SU-DHL-6 (cell line): ENCODE measurements around the gene VPS41.

Source experiments
- H2AFZ ChIP-seq: fragments of 200-600 bp; sonication (generic); 2 replicates; pipeline ENCODE4 v1.6.1; 2014; ENCODE audit warnings: low read depth, mild to moderate bottlenecking, moderate library complexity, mixed read lengths, antibody characterized with exemption, low read length; ENCODE audit not compliant: severe bottlenecking
- H3F3A ChIP-seq: fragments of 200-600 bp; shearing (Covaris generic); 2 replicates; pipeline ENCODE4 v1.6.0; 2016; ENCODE audit warnings: antibody characterized with exemption, mild to moderate bottlenecking; ENCODE audit not compliant: insufficient read depth
- H3K27ac ChIP-seq: fragments of 200-600 bp; sonication (generic); 2 replicates; pipeline ENCODE4 v1.5.1; 2016; ENCODE audit warnings: low read depth, mild to moderate bottlenecking, low read length, moderate library complexity, mixed read lengths
- H3K27me3 ChIP-seq: fragments of 200-600 bp; sonication (generic), shearing (Covaris generic); 2 replicates; pipeline ENCODE4 v1.6.0; 2014; ENCODE audit warnings: mild to moderate bottlenecking, low read length
- H3K36me3 ChIP-seq: fragments of 200-600 bp; sonication (generic); 2 replicates; pipeline ENCODE4 v1.6.1; 2014; ENCODE audit warnings: mild to moderate bottlenecking, low read length, mixed read lengths
- H3K4me2 ChIP-seq: fragments of 300-600, 200-600 bp; shearing (Covaris generic), sonication (generic); 2 replicates; pipeline ENCODE4 v1.6.0; 2014; ENCODE audit warnings: low read length, low read depth, mild to moderate bottlenecking; ENCODE audit not compliant: poor library complexity, severe bottlenecking
- H3K4me3 ChIP-seq: fragments of 200-600 bp; sonication (generic); 2 replicates; pipeline ENCODE4 v1.5.1; 2014; ENCODE audit warnings: antibody characterized with exemption, low read length, mild to moderate bottlenecking, mixed read lengths; ENCODE audit not compliant: insufficient read depth, poor library complexity, severe bottlenecking
- H3K79me2 ChIP-seq: fragments of 200-600 bp; sonication (generic); 2 replicates; pipeline ENCODE4 v1.6.1; 2014; ENCODE audit warnings: mild to moderate bottlenecking, low read length, moderate library complexity; ENCODE audit not compliant: insufficient read depth
- H3K9ac ChIP-seq: fragments of 200-600 bp; sonication (generic); 2 replicates; pipeline ENCODE4 v1.7.0; 2014; ENCODE audit warnings: mild to moderate bottlenecking, low read length
- H3K9me2 ChIP-seq: fragments of 200-600 bp; sonication (generic); replicated peaks from 2 replicates; pipeline ENCODE4 v1.6.1; 2014; ENCODE audit warnings: low read length; ENCODE audit not compliant: insufficient read depth
- H3K9me3 ChIP-seq: fragments of 200-600 bp; sonication (generic); 2 replicates; pipeline ENCODE4 v1.6.1; 2014; ENCODE audit warnings: low read length, mixed read lengths; ENCODE audit not compliant: insufficient read depth
- H4K20me1 ChIP-seq: fragments of 200-600 bp; sonication (generic); 2 replicates; pipeline ENCODE4 v1.6.1; 2014; ENCODE audit warnings: low read depth, mild to moderate bottlenecking, antibody characterized with exemption, low read length, moderate library complexity, mixed read lengths
- CTCF ChIP-seq: fragments of 200-600 bp; sonication (generic); IDR thresholded peaks from one replicate; pipeline ENCODE4 v1.5.1; 2017; ENCODE audit warnings: antibody characterized with exemption, mild to moderate bottlenecking, low read length, moderate library complexity; ENCODE audit not compliant: insufficient read depth, poor library complexity, severe bottlenecking
- EZH2phosphoT487 ChIP-seq: fragments of 200-600 bp; sonication (generic), shearing (Covaris generic); conservative IDR thresholded peaks from 2 replicates; pipeline ENCODE4 v1.6.1; 2018; ENCODE audit warnings: mild to moderate bottlenecking, antibody characterized with exemption, low read length, moderate library complexity, mixed read lengths

The VPS41 gene

DNA sequence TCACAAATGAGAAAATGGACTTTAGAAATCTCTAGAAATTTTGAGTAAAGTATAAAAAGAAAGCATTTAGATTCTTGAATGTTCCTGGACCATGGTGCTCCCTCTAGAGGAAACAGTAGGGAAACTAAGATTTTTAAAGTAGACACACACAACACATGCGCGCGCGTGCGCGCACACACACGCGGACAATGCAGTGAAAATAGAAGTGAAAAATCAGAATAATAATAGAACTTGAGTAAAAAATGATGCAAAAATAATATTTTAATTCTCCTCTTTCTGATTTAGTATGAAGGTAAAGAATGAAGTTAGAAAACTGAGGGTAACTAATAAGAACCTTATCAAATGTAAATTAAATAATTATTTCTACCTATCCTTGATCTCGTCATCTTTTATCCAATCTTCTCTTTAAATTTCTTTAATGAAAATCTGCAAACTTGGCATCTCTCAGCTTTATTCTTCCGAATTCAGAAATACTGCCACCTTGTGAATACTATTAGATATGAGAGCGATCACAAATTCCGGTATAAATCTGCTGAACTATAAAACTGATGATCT lies 160.9 kb downstream of the VPS41 start:
- H3F3A ChIP-seq, result no peaks in the 10 kb centered on the region
- no peaks in the 10 kb centered on the region for H3K27me3 ChIP-seq
- H3K4me2 ChIP-seq, result no peak overlapping the region
- H3K9me2 ChIP-seq, result no peaks in the 10 kb centered on the region
- H4K20me1 ChIP-seq, result no peaks in the 10 kb centered on the region
- TF ChIP-seq CTCF (peak; percentile 48), EZH2phosphoT487 (no peak)
- H2AFZ ChIP-seq, result no peak overlapping the region
- H3K9ac ChIP-seq, result no peak overlapping the region
- H3K79me2 ChIP-seq, result no peaks in the 10 kb centered on the region
- H3K9me3 ChIP-seq, result no peaks in the 10 kb centered on the region
- H3K27ac ChIP-seq, result no peak overlapping the region
- H3K4me3 ChIP-seq, result no peak overlapping the region
- peaks cover 7% of the 10 kb centered on the region for H3K36me3 ChIP-seq

- Histone ChIP-seq H3K27me3 (no peaks in the 10 kb centered on the region), H3K9me2 (no peaks in the 10 kb centered on the region), H3K36me3 (peaks cover 18% of the 10 kb centered on the region), H3K79me2 (no peaks in the 10 kb centered on the region), H3K9me3 (no peaks in the 10 kb centered on the region), H3K4me3 (no peak overlapping the region), H3K9ac (no peak overlapping the region), H2AFZ (no peak overlapping the region), H3F3A (no peaks in the 10 kb centered on the region), H3K27ac (no peak overlapping the region), H3K4me2 (no peak overlapping the region), H4K20me1 (no peaks in the 10 kb centered on the region)
- TF ChIP-seq CTCF, result no peak
- no peak for TF ChIP-seq EZH2phosphoT487
Measured at GRCh38 chr7:38746438-38746837, 162.6 kb downstream of the VPS41 start.

- Histone ChIP-seq H3K4me3 (no peak overlapping the region), H2AFZ (no peak overlapping the region), H3K27me3 (no peaks in the 10 kb centered on the region), H3F3A (no peaks in the 10 kb centered on the region), H3K9me2 (no peaks in the 10 kb centered on the region), H3K9ac (no peak overlapping the region), H3K9me3 (no peaks in the 10 kb centered on the region), H3K4me2 (no peak overlapping the region), H3K36me3 (peaks cover 18% of the 10 kb centered on the region), H3K27ac (no peak overlapping the region), H4K20me1 (no peaks in the 10 kb centered on the region), H3K79me2 (no peaks in the 10 kb centered on the region)
- TF ChIP-seq EZH2phosphoT487 (no peak), CTCF (no peak)
Measured at GRCh38 chr7:38744746-38745145, 164.2 kb downstream of the VPS41 start.

DNA sequence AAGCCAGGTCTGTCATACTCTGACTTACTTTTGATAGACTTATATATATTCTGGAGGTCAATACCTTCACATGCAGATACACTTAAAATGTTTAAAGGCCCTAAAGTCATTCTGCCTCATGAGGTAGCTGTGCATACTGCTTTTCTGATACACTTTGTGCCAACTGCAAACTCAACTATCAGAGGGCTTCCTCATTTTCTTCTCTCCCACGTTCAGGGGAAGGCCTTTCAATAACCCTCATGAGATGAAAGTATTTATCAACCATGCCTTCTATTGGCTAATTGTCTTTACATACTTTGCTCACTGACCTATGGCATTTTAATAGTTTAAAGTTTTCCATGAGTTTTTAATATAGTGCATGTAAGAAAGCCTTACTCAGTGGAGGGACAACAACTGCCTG lies 165.1 kb downstream of the VPS41 start:
- Histone ChIP-seq H3K9me2 (no peaks in the 10 kb centered on the region), H4K20me1 (no peaks in the 10 kb centered on the region), H3K4me2 (no peak overlapping the region), H3K4me3 (no peak overlapping the region), H3K79me2 (no peaks in the 10 kb centered on the region), H3K36me3 (peaks cover 18% of the 10 kb centered on the region), H2AFZ (no peak overlapping the region), H3F3A (no peaks in the 10 kb centered on the region), H3K27me3 (no peaks in the 10 kb centered on the region), H3K9me3 (no peaks in the 10 kb centered on the region), H3K9ac (no peak overlapping the region), H3K27ac (no peak overlapping the region)
- no peak for TF ChIP-seq EZH2phosphoT487
- TF ChIP-seq CTCF, result no peak
